Activated CD4-positive, alpha-beta T cell treated with anti-CD3 and anti-CD28 coated beads for 24 hours (primary cell): ENCODE measurements around the gene AGT.

Experiments used
- DNase-seq, 2 donors: peaks; one replicate each; pipeline ENCODE4 v3.0.0-alpha.2; 2020; ENCODE audit warnings: low read depth in 2 of 2

The AGT gene

GRCh38 chr1:230713915-230714764 is at the start of gene AGT:
Gene AGT (minus strand): TSS chr1:230714122. CDS start chr1:230710823, 3,299 bp downstream.
- DNase-seq: no peak

GRCh38 chr1:230761443-230762167 is 47.7 kb upstream of the AGT start:
- DNase-seq: no peak

- no peak for DNase-seq
These were observed 46.5 kb upstream of the AGT start for GRCh38 chr1:230760360-230760827.

- no peak for DNase-seq
These were observed 45.6 kb upstream of the AGT start for GRCh38 chr1:230759369-230760065.

- no peak for DNase-seq
These were observed 44.9 kb upstream of the AGT start for GRCh38 chr1:230758709-230759368.

- DNase-seq: no peak
These were observed 44.2 kb upstream of the AGT start for GRCh38 chr1:230757856-230758708.

- DNase-seq: no peak
These were observed 40.9 kb upstream of the AGT start for GRCh38 chr1:230754796-230755195.

GRCh38 chr1:230753586-230754251 is 39.8 kb upstream of the AGT start:
- DNase-seq: peak in 1 of 2 donors; percentile 5

GRCh38 chr1:230753191-230753585 is 39.3 kb upstream of the AGT start:
- no peak for DNase-seq

- no peak for DNase-seq
These were observed 38.5 kb upstream of the AGT start for GRCh38 chr1:230752407-230752806.

GRCh38 chr1:230750986-230751625 is 37.2 kb upstream of the AGT start:
- no peak for DNase-seq

GRCh38 chr1:230750576-230750975 is 36.7 kb upstream of the AGT start:
- DNase-seq: no peak

- no peak for DNase-seq
These were observed 35.7 kb upstream of the AGT start for GRCh38 chr1:230749635-230750034.

GRCh38 chr1:230749150-230749549 is 35.2 kb upstream of the AGT start:
- DNase-seq: no peak

GRCh38 chr1:230747890-230748800 is 34.2 kb upstream of the AGT start:
- DNase-seq: no peak

GRCh38 chr1:230747127-230747730 is 33.3 kb upstream of the AGT start, which contains the start of gene CAPN9:
Gene CAPN9 (plus strand): TSS chr1:230747388. CDS start chr1:230747497, 109 bp downstream.
- no peak for DNase-seq

GRCh38 chr1:230746617-230747016 is 32.7 kb upstream of the AGT start:
- no peak for DNase-seq

- DNase-seq: no peak
These were observed 31.1 kb upstream of the AGT start for GRCh38 chr1:230745071-230745470.
